ENCODE measurements around the gene TMEM41B. TPM values are rescaled to one million over a fixed set of nuclear protein-coding genes. Genes with fewer than 3 reads are reported as not detected.
A peak's percentile ranks its signal among the peaks of the same experiment; 100 is the strongest.
"Not testable (repeated sequence)": the region's sequence is repeated elsewhere in the genome, so short reads cannot be mapped to it uniquely, and the experiment has no call there.

Gene TMEM41B
- total and polyA plus RNA-seq, 2 of the 4 experiments (the other 2 are of a cell fraction), result 20.8 to 21.5 TPM

- Histone ChIP-seq H3K9me3 (ENCODE audit: control insufficient read depth, insufficient read depth, low read length) (no peaks in the 10 kb centered on the region), H2BK15ac (ENCODE audit: low read depth, low read length) (no peak overlapping the region), H3K79me1 (ENCODE audit: low read depth in 1 of 2, low read length in 2 of 2) (peaks cover 0 to 50% of the 10 kb centered on the region in 2 experiments; a peak in 2 of 4 replicates), H3K9me1 (ENCODE audit: insufficient read depth, low read length) (peaks cover 4% of the 10 kb centered on the region; the same call in 1 of the 2 replicates), H4K91ac (ENCODE audit: insufficient read depth, low read depth, low read length) (no peak overlapping the region), H3K4me3 (ENCODE audit: insufficient read depth, low read depth, low read length) (no peak overlapping the region), H4K20me1 (ENCODE audit: insufficient read depth, low read length) (peaks cover 66% of the 10 kb centered on the region), H3K18ac (ENCODE audit: low read depth, low read length) (no peak overlapping the region), H2BK120ac (ENCODE audit: low read depth, low read length) (no peak overlapping the region), H3K4me1 (ENCODE audit: control insufficient read depth, insufficient read depth, low read length) (peaks cover 8% of the 10 kb centered on the region), H2AK9ac (replicated peaks; ENCODE audit: low read depth, low read length, poor library complexity) (no peak overlapping the region), H3K27me3 (ENCODE audit: control insufficient read depth, insufficient read depth, low read length) (no peaks in the 10 kb centered on the region), H2AFZ (replicated peaks; ENCODE audit: low read length, poor library complexity) (no peak overlapping the region), H3K9ac (ENCODE audit: low read depth, low read length) (no peak overlapping the region), H2BK5ac (ENCODE audit: low read depth, low read length, poor library complexity, severe bottlenecking) (no peak overlapping the region), H2AK5ac (ENCODE audit: low read depth, low read length) (no peak overlapping the region), H3K23ac (ENCODE audit: low read depth, low read length) (no peak overlapping the region), H3K4me2 (ENCODE audit: low read depth, low read length) (no peak overlapping the region; the same call in 1 of the 2 replicates), H4K8ac (ENCODE audit: low read depth in 2 of 2, low read length in 2 of 2) (no peak overlapping the region), H4K5ac (ENCODE audit: low read depth, low read length) (no peak overlapping the region), H3K4ac (ENCODE audit: low read depth, low read length) (no peak overlapping the region), H3K36me3 (ENCODE audit: control insufficient read depth, insufficient read depth, low read length) (no peaks in the 10 kb centered on the region), H2BK20ac (ENCODE audit: low read depth, low read length) (no peak overlapping the region), H3K27ac (ENCODE audit: insufficient read depth, low read length) (no peak overlapping the region), H3K56ac (ENCODE audit: extremely low read depth, insufficient read depth, low read length) (no peak overlapping the region), H3K14ac (replicated peaks; ENCODE audit: low read depth, low read length) (no peak overlapping the region)
- DNase-seq (no peak), ATAC-seq (ENCODE audit: low read depth) (no peak)
- in situ Hi-C loops (cut with MboI; ENCODE audit: low sequenced_read_pairs), result no loop called here
- TF ChIP-seq MAFK (IDR thresholded peaks at IDR 0.05; ENCODE audit: low read depth, low read length) (peak; percentile 94), RAD21 (IDR thresholded peaks at IDR 0.05; ENCODE audit: low read length) (0 out of 2 replicates have a peak, but pooled peaks have one; percentile 6), RFX5 (IDR thresholded peaks at IDR 0.05; ENCODE audit: low read depth, low read length) (no peak), CTCF (conservative IDR thresholded peaks at IDR 0.05; ENCODE audit: low read depth, low read length) (no peak)
- no CpG with 5 or more reads among the region's 4 CpGs for WGBS, 2 experiments (ENCODE audit: extremely low coverage in 2 of 2, insufficient read length in 1 of 2)
- CTCF ChIA-PET, result interaction anchor here (0.6 to 0.7 kb wide), 3 partner anchors 13 to 86 kb away, joined by 3 to 7 read pairs (median 3); no protein-coding TSS in a partner anchor
- dilution Hi-C loops (cut with HindIII; ENCODE audit: low sequenced_read_pairs, unreplicated experiment), result no loop called here
- POLR2A ChIA-PET (ENCODE audit: unreplicated experiment), result interaction anchor here (0.6 kb wide), 1 partner anchor 34 kb away, joined by 9 read pairs; no protein-coding TSS in a partner anchor
- BruUV-seq (replicated peaks), result no TSS peak
- intact Hi-C loops (cut with micrococcal nuclease), result loop anchor here (5.0 to 10.0 kb wide), 3 partner anchors 53 to 245 kb away; no protein-coding TSS in a partner anchor
Observed at GRCh38 chr11:9259981-9260837, 54.2 kb downstream of the TMEM41B start.

DNA sequence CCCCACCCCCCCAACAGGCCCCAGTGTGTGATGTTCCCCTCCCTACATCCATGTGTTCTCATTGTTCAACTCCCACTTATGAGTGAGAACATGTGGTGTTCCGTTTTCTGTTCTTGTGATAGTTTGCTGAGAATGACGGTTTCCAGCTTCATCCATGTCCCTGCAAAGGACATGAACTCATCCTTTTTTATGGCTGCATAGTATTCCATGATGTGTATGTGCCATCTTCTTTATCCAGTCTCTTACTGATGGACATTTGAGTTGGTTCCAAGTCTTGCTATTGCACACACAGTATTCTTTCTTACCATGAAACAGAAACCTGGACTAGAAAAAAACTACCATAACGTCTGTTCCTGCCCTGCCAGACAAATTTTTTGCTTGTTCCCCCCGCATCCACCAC lies 56.1 kb downstream of the TMEM41B start:
- H2AK9ac ChIP-seq (replicated peaks; ENCODE audit: low read depth, low read length, poor library complexity); H3K9me3 ChIP-seq (ENCODE audit: control insufficient read depth, insufficient read depth, low read length); intact Hi-C loops (cut with micrococcal nuclease); POLR2A ChIA-PET (ENCODE audit: unreplicated experiment); H3K14ac ChIP-seq (replicated peaks; ENCODE audit: low read depth, low read length); H3K9ac ChIP-seq (ENCODE audit: low read depth, low read length); H3K9me1 ChIP-seq (ENCODE audit: insufficient read depth, low read length); dilution Hi-C loops (cut with HindIII; ENCODE audit: low sequenced_read_pairs, unreplicated experiment); H3K27me3 ChIP-seq (ENCODE audit: control insufficient read depth, insufficient read depth, low read length); H2BK120ac ChIP-seq (ENCODE audit: low read depth, low read length); H2AFZ ChIP-seq (replicated peaks; ENCODE audit: low read length, poor library complexity); H3K56ac ChIP-seq (ENCODE audit: extremely low read depth, insufficient read depth, low read length); H3K4me2 ChIP-seq (ENCODE audit: low read depth, low read length); H3K4me3 ChIP-seq (ENCODE audit: insufficient read depth, low read depth, low read length); H4K8ac ChIP-seq (ENCODE audit: low read depth in 2 of 2, low read length in 2 of 2); H4K5ac ChIP-seq (ENCODE audit: low read depth, low read length); H3K23ac ChIP-seq (ENCODE audit: low read depth, low read length); H2BK20ac ChIP-seq (ENCODE audit: low read depth, low read length); H2BK15ac ChIP-seq (ENCODE audit: low read depth, low read length); H3K4me1 ChIP-seq (ENCODE audit: control insufficient read depth, insufficient read depth, low read length); in situ Hi-C loops (cut with MboI; ENCODE audit: low sequenced_read_pairs); H3K4ac ChIP-seq (ENCODE audit: low read depth, low read length); BruUV-seq (replicated peaks); ATAC-seq (ENCODE audit: low read depth); DNase-seq; CTCF ChIA-PET; H2AK5ac ChIP-seq (ENCODE audit: low read depth, low read length); H3K27ac ChIP-seq (ENCODE audit: insufficient read depth, low read length); H4K91ac ChIP-seq (ENCODE audit: insufficient read depth, low read depth, low read length); H3K18ac ChIP-seq (ENCODE audit: low read depth, low read length); H2BK5ac ChIP-seq (ENCODE audit: low read depth, low read length, poor library complexity, severe bottlenecking); H3K36me3 ChIP-seq (ENCODE audit: control insufficient read depth, insufficient read depth, low read length): not testable (repeated sequence)
- WGBS, 2 experiments (ENCODE audit: extremely low coverage in 2 of 2, insufficient read length in 1 of 2), result no CpG with 5 or more reads among the region's 4 CpGs
- peaks cover 75% of the 10 kb centered on the region for H4K20me1 ChIP-seq (ENCODE audit: insufficient read depth, low read length)
- H3K79me1 ChIP-seq (ENCODE audit: low read depth in 1 of 2, low read length in 2 of 2), result peaks cover 0 to 59% of the 10 kb centered on the region in 2 experiments; a peak in 2 of 4 replicates
